H1 (cell line): Measurements from ENCODE around the gene GPR155.

Source experiments
- CBX8 ChIP-seq: fragments of 300-800, 300-1000 bp; sonication (generic); IDR thresholded peaks from 2 replicates; pipeline ENCODE4 v1.7.1; 2016; ENCODE audit warnings: low read depth, low read length, borderline replicate concordance
- CEBPB ChIP-seq: IDR thresholded peaks from 2 replicates; pipeline ENCODE4 v1.6.1; 2012; ENCODE audit warnings: low read depth, low read length
- EZH2 ChIP-seq: fragments of 200-600 bp; sonication (generic); IDR thresholded peaks from 2 replicates; pipeline ENCODE4 v1.7.1; 2012; ENCODE audit warnings: low read depth, mild to moderate bottlenecking, moderate library complexity, low read length, inconsistent platforms; ENCODE audit not compliant: severe bottlenecking
- NRF1 ChIP-seq: IDR thresholded peaks from 2 replicates; pipeline ENCODE4 v1.6.1; 2011; ENCODE audit warnings: mild to moderate bottlenecking, low read depth, low read length, improper control_type of control experiment
- POLR2A ChIP-seq, 2 experiments: IDR thresholded peaks; 1 replicate in 1 of 2; 2 replicates in 1 of 2; pipeline ENCODE4 v1.6.1; 2011; ENCODE audit warnings: low read depth in 2 of 2, low read length in 2 of 2, mild to moderate bottlenecking in 2 of 2; ENCODE audit errors: control extremely low read depth in 1 of 2
- POLR2AphosphoS5 ChIP-seq: IDR thresholded peaks from 2 replicates; pipeline ENCODE4 v1.6.1; 2011; ENCODE audit warnings: low read depth, low read length
- RAD21 ChIP-seq, 2 experiments: IDR thresholded peaks in 1 of 2; conservative IDR thresholded peaks in 1 of 2; 2 replicates each; pipeline ENCODE4 v1.6.1; 2011; ENCODE audit warnings: low read depth in 2 of 2, low read length in 2 of 2, improper control_type of control experiment in 1 of 2, inconsistent platforms in 1 of 2, mild to moderate bottlenecking in 1 of 2, moderate library complexity in 1 of 2
- SP2 ChIP-seq: IDR thresholded peaks from 2 replicates; pipeline ENCODE4 v1.6.1; 2012; ENCODE audit warnings: mild to moderate bottlenecking, low read length, inconsistent platforms
- SUZ12 ChIP-seq: fragments of 200-600 bp; sonication (generic); IDR thresholded peaks from 2 replicates; pipeline ENCODE4 v1.6.1; 2012; ENCODE audit warnings: mild to moderate bottlenecking, inconsistent platforms, low read length, moderate library complexity, mixed read lengths
- YY1 ChIP-seq: IDR thresholded peaks from 2 replicates; pipeline ENCODE4 v1.6.1; 2011; ENCODE audit warnings: low read depth, mild to moderate bottlenecking, low read length
- TF ChIP-seq, protein P1 (sequence below): IDR thresholded peaks from 2 replicates; pipeline ENCODE4 v1.6.1; 2012; ENCODE audit warnings: inconsistent platforms
- TF ChIP-seq, protein P2 (sequence below): IDR thresholded peaks from 2 replicates; pipeline ENCODE4 v1.6.1; 2012; ENCODE audit warnings: low read length, inconsistent platforms
- TF ChIP-seq, protein P3 (sequence below), 3 experiments: IDR thresholded peaks; 1 replicate in 2 of 3; 2 replicates in 1 of 3; pipeline versions ENCODE4 v1.5.1 to v1.6.1; 2011; ENCODE audit warnings: low read length in 3 of 3, mild to moderate bottlenecking in 3 of 3, inconsistent platforms in 2 of 3, low read depth in 1 of 3, moderate library complexity in 1 of 3; ENCODE audit not compliant: insufficient read depth in 1 of 3; ENCODE audit errors: control extremely low read depth in 1 of 3
- TF ChIP-seq, protein P4 (sequence below): IDR thresholded peaks from 2 replicates; pipeline ENCODE4 v1.6.1; 2011; ENCODE audit warnings: low read depth, mild to moderate bottlenecking, low read length; ENCODE audit not compliant: insufficient read depth

DNA sequence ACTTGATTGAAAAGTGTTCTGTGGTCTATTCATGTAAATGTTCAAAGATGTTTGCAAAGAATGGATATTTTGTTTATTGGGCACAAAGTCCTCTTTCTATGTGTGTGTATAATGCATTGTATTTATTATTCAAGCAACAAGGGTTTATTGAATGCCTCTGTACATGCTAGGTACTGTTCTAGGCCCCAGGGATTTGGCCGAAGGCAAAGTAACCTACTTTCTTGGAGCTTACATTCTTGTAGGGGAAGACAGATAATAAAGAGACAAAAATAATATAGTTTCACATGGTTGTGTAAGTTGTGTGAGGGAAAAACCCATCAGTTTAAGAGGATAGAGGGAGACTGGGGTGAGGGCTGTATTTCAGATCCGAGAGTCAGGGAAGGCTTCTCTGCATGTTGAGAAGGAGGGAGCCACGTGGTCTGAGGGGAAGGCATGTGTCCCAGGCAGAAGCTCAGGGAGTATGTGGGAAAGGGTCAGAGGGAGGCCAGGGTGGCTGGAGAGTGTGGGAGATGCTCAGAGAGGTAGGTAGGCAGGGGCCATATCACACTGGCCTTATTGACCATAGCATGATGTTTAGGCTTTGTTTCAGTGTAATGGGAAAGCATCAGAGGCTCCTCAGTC, 40.4 kb upstream of the GPR155 start:
- TF ChIP-seq RAD21 (IDR thresholded peaks at IDR 0.05 in 1 of 2, conservative IDR thresholded peaks at IDR 0.05 in 1 of 2; ENCODE audit: low read depth in 2 of 2, low read length in 2 of 2) (no peak), NRF1 (no peak), YY1 (no peak), EZH2 (no peak), CEBPB (no peak), SP2 (no peak), POLR2A (IDR thresholded peaks at IDR 0.05; ENCODE audit: control extremely low read depth in 1 of 2, low read depth in 2 of 2, low read length in 2 of 2) (no peak), CBX8 (no peak), POLR2AphosphoS5 (no peak), SUZ12 (no peak)
- TF ChIP-seq, protein P1, sequence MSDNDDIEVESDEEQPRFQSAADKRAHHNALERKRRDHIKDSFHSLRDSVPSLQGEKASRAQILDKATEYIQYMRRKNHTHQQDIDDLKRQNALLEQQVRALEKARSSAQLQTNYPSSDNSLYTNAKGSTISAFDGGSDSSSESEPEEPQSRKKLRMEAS = no peak
- TF ChIP-seq, protein P2, sequence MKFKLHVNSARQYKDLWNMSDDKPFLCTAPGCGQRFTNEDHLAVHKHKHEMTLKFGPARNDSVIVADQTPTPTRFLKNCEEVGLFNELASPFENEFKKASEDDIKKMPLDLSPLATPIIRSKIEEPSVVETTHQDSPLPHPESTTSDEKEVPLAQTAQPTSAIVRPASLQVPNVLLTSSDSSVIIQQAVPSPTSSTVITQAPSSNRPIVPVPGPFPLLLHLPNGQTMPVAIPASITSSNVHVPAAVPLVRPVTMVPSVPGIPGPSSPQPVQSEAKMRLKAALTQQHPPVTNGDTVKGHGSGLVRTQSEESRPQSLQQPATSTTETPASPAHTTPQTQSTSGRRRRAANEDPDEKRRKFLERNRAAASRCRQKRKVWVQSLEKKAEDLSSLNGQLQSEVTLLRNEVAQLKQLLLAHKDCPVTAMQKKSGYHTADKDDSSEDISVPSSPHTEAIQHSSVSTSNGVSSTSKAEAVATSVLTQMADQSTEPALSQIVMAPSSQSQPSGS = no peak
- TF ChIP-seq, protein P3, sequence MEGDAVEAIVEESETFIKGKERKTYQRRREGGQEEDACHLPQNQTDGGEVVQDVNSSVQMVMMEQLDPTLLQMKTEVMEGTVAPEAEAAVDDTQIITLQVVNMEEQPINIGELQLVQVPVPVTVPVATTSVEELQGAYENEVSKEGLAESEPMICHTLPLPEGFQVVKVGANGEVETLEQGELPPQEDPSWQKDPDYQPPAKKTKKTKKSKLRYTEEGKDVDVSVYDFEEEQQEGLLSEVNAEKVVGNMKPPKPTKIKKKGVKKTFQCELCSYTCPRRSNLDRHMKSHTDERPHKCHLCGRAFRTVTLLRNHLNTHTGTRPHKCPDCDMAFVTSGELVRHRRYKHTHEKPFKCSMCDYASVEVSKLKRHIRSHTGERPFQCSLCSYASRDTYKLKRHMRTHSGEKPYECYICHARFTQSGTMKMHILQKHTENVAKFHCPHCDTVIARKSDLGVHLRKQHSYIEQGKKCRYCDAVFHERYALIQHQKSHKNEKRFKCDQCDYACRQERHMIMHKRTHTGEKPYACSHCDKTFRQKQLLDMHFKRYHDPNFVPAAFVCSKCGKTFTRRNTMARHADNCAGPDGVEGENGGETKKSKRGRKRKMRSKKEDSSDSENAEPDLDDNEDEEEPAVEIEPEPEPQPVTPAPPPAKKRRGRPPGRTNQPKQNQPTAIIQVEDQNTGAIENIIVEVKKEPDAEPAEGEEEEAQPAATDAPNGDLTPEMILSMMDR (IDR thresholded peaks at IDR 0.05; ENCODE audit: control extremely low read depth in 1 of 3, insufficient read depth in 1 of 3, low read depth in 1 of 3, low read length in 3 of 3) = no peak
- TF ChIP-seq, protein P4, sequence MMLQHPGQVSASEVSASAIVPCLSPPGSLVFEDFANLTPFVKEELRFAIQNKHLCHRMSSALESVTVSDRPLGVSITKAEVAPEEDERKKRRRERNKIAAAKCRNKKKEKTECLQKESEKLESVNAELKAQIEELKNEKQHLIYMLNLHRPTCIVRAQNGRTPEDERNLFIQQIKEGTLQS = no peak
